ENCODE results near the gene PRND. TPM values are rescaled to one million over a fixed set of nuclear protein-coding genes. Genes with fewer than 3 reads are reported as not detected.

Gene PRND
- total RNA-seq, 1 experiment from 2014 or later: not detected

DNA sequence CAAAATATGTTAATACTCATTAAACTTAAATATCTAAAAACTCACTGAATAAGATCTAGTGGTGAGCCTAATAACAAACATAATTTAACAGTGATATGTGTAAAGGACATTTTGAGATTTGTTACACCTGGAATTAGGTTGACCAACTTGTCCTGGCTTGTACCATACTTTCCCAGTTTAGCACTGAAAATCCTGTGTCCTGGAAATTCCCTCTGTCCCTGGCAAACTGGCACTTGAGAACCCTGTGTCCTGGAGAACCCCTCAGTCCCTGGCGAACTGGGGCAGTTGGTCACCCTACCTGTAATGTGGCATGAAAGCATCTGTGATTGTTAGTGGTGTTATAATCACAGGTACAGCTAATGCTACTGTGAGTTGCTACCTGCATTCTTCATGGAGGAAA lies 6.9 kb upstream of the PRND start:
- TF ChIP-seq, protein P1, sequence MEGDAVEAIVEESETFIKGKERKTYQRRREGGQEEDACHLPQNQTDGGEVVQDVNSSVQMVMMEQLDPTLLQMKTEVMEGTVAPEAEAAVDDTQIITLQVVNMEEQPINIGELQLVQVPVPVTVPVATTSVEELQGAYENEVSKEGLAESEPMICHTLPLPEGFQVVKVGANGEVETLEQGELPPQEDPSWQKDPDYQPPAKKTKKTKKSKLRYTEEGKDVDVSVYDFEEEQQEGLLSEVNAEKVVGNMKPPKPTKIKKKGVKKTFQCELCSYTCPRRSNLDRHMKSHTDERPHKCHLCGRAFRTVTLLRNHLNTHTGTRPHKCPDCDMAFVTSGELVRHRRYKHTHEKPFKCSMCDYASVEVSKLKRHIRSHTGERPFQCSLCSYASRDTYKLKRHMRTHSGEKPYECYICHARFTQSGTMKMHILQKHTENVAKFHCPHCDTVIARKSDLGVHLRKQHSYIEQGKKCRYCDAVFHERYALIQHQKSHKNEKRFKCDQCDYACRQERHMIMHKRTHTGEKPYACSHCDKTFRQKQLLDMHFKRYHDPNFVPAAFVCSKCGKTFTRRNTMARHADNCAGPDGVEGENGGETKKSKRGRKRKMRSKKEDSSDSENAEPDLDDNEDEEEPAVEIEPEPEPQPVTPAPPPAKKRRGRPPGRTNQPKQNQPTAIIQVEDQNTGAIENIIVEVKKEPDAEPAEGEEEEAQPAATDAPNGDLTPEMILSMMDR (conservative IDR thresholded peaks at IDR 0.05): no peak
- no peak for TF ChIP-seq EZH2 (IDR thresholded peaks at IDR 0.05; ENCODE audit: low read depth)
- ChIA-PET POLR2A (ENCODE audit: unreplicated experiment) (interaction anchor here (0.7 kb wide), 1 partner anchor 772 kb away, joined by 4 read pairs; no protein-coding TSS in a partner anchor), CTCF (no interaction called here)
- no peaks in the 10 kb centered on the region for H3K9me3 ChIP-seq (ENCODE audit: insufficient read depth, low read depth)
- no peaks in the 10 kb centered on the region for H3K27me3 ChIP-seq (ENCODE audit: insufficient read depth, low read depth)
- H3F3A ChIP-seq (ENCODE audit: insufficient read depth, low read depth): peaks cover 20% of the 10 kb centered on the region
- no peak overlapping the region for H3K4me2 ChIP-seq
- DNase-seq: no peak
- no peaks in the 10 kb centered on the region for H4K20me1 ChIP-seq (ENCODE audit: insufficient read depth)
- no peaks in the 10 kb centered on the region for H3K79me2 ChIP-seq (ENCODE audit: low read depth)
- H3K36me3 ChIP-seq (ENCODE audit: low read depth): no peaks in the 10 kb centered on the region
- H3K27ac ChIP-seq: no peak overlapping the region
- H3K9me2 ChIP-seq (ENCODE audit: insufficient read depth): no peaks in the 10 kb centered on the region
- no TSS peak for BruUV-seq (replicated peaks)
- H3K4me3 ChIP-seq: no peak overlapping the region
- intact Hi-C loops (cut with micrococcal nuclease; ENCODE audit: unreplicated experiment): loop anchor here (5.0 kb wide), 2 partner anchors 258 to 698 kb away; partner anchors contain the start of gene RNF24
- H3K4me1 ChIP-seq (replicated peaks; ENCODE audit: insufficient read depth): peaks cover 22% of the 10 kb centered on the region
- no peak overlapping the region for H2AFZ ChIP-seq

DNA sequence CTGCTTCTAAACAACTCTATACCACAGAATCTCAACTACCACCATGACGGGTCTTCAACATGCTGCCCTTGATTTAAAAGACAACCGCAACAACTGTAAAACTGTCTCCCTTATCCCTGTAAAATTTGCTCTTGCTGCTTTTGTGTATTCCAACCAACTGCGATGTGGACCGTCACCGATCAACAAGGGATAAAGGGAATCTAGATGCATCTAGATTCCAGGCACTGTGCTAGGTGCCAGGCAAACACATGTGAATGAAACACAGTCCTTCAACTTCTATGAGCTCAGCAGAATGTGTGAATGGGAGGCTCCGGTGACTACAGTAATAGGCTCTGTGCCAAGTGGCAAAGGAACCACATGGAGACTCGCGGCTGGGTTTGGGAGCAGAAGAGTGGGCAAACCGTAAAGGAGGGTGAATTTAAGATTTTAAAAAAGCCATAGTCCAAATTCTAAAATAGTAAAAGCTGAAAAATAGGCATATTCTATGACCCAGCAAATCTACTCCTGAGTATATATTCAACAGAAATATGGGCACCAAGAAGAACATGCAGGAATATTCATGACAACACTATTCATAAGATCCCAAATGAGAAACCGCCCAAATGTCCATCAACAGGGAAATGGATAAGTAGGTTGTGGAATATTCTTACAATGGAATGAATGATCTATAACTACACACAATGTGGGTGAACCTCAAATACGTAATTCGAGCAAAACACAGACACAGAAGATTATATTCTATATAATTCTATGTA lies 3.7 kb upstream of the PRND start:
- H3K4me3 ChIP-seq: no peak overlapping the region
- no peak overlapping the region for H3K27ac ChIP-seq
- H3F3A ChIP-seq (ENCODE audit: insufficient read depth, low read depth): peaks cover 9% of the 10 kb centered on the region
- ChIA-PET CTCF (interaction anchor here (0.5 kb wide), 1 partner anchor 956 kb away, joined by 3 read pairs; no protein-coding TSS in a partner anchor), POLR2A (ENCODE audit: unreplicated experiment) (no interaction called here)
- intact Hi-C loops (cut with micrococcal nuclease; ENCODE audit: unreplicated experiment): no loop called here
- no peaks in the 10 kb centered on the region for H3K9me3 ChIP-seq (ENCODE audit: insufficient read depth, low read depth)
- no peak overlapping the region for H2AFZ ChIP-seq
- BruUV-seq (replicated peaks): no TSS peak
- H4K20me1 ChIP-seq (ENCODE audit: insufficient read depth): no peaks in the 10 kb centered on the region
- H3K4me2 ChIP-seq: no peak overlapping the region
- no peaks in the 10 kb centered on the region for H3K9me2 ChIP-seq (ENCODE audit: insufficient read depth)
- H3K4me1 ChIP-seq (replicated peaks; ENCODE audit: insufficient read depth): peaks cover 23% of the 10 kb centered on the region
- H3K36me3 ChIP-seq (ENCODE audit: low read depth): no peaks in the 10 kb centered on the region
- H3K79me2 ChIP-seq (ENCODE audit: low read depth): no peaks in the 10 kb centered on the region
- H3K27me3 ChIP-seq (ENCODE audit: insufficient read depth, low read depth): no peaks in the 10 kb centered on the region
- TF ChIP-seq EZH2 (IDR thresholded peaks at IDR 0.05; ENCODE audit: low read depth): no peak
- DNase-seq: no peak

DNA sequence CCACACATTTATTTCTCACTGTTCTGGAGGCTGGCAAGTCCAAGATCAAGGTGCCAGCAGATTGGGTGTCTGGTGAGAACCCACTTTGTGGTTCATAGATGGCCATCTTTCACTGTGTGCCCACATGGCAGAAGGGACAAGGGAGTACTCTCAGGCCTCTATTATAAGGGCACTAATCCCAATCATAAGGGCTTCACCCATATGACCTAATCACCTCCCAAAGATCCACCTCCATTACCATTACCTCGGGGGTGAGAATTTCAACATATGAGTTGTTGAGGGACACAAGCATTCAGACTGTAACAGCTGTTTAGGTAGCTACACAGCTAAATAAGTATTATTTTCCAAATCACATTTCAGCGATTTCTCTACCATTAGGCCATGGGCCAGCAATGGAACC lies 2.5 kb upstream of the PRND start:
- CTCF ChIA-PET: no interaction called here
- Histone ChIP-seq H3K27me3 (ENCODE audit: insufficient read depth, low read depth) (no peaks in the 10 kb centered on the region), H3K4me1 (replicated peaks; ENCODE audit: insufficient read depth) (peaks cover 15% of the 10 kb centered on the region), H3K27ac (no peak overlapping the region), H3K4me3 (no peak overlapping the region), H3K79me2 (ENCODE audit: low read depth) (no peaks in the 10 kb centered on the region), H4K20me1 (ENCODE audit: insufficient read depth) (no peaks in the 10 kb centered on the region), H2AFZ (no peak overlapping the region), H3K9me3 (ENCODE audit: insufficient read depth, low read depth) (no peaks in the 10 kb centered on the region), H3K36me3 (ENCODE audit: low read depth) (no peaks in the 10 kb centered on the region), H3K9me2 (ENCODE audit: insufficient read depth) (no peaks in the 10 kb centered on the region), H3F3A (ENCODE audit: insufficient read depth, low read depth) (peaks cover under 1% of the 10 kb centered on the region; the same call in 1 of the 2 replicates), H3K4me2 (no peak overlapping the region)
- intact Hi-C loops (cut with micrococcal nuclease; ENCODE audit: unreplicated experiment): no loop called here
- POLR2A ChIA-PET (ENCODE audit: unreplicated experiment): no interaction called here
- DNase-seq: no peak
- TF ChIP-seq, protein P1 (conservative IDR thresholded peaks at IDR 0.05): no peak
- no peak for TF ChIP-seq EZH2 (IDR thresholded peaks at IDR 0.05; ENCODE audit: low read depth)
- no TSS peak for BruUV-seq (replicated peaks)

All from PC-9 (cell line).